HCT116 (cell line): ENCODE measurements around the gene ZNF625. TPM values are rescaled to one million over a fixed set of nuclear protein-coding genes. Genes with fewer than 3 reads are reported as not detected.

ENCODE experiments used
- ATAC-seq: fragments of 200-7000 bp; cut with Tn5 transposase; 2 replicates; pipeline ENCODE4 v1.9.1; 2020; ENCODE audit warnings: mild to moderate bottlenecking, moderate library complexity
- BruUV-seq: library from RNA; stranded (reverse); fragments of 400-500 nt; replicated peaks from 2 replicates; lab custom pipeline; 2021; lab: Mats Ljungman, UMichigan
- CTCF ChIA-PET: fragments of 300-600 bp; sonication (Branson Sonifier 250); formaldehyde crosslinking; loops from one replicate; lab custom pipeline; 2021; ENCODE audit warnings: antibody characterized with exemption; lab: Charles Lee
- POLR2A ChIA-PET: fragments of 300-600, 350-600 bp; sonication (Branson Sonifier 250); formaldehyde crosslinking; loops from one replicate; lab custom pipeline; 2021; ENCODE audit warnings: antibody characterized with exemption; lab: Charles Lee
- RAD21 ChIA-PET, 2 experiments: fragments of 300-600 bp; sonication (Branson Sonifier 250); formaldehyde crosslinking; loops; one replicate each; lab custom pipeline; 2023; ENCODE audit warnings: low total read pairs in 2 of 2; ENCODE audit not compliant: uncharacterized antibody in 2 of 2, unreplicated experiment in 2 of 2, low non-redundant PET in 1 of 2; lab: Charles Lee
- DNase-seq: peaks from one replicate; pipeline ENCODE4 v3.0.0-alpha.2; 2010; ENCODE audit warnings: low read depth, low spot score
- H2AFZ ChIP-seq: fragments of 200-600 bp; shearing (Covaris generic), sonication (generic); 2 replicates; pipeline ENCODE4 v1.6.1; 2017; ENCODE audit warnings: low read depth, mixed run types, mixed read lengths, antibody characterized with exemption, low read length; ENCODE audit not compliant: poor library complexity, severe bottlenecking
- H3K27ac ChIP-seq: 2 replicates; pipeline ENCODE4 v1.5.1; 2012; ENCODE audit warnings: low read depth, low read length
- H3K27me3 ChIP-seq: fragments of 200-600 bp; sonication (generic); 2 replicates; pipeline ENCODE4 v1.6.1; 2016; ENCODE audit warnings: mixed run types, low read length, mixed read lengths; ENCODE audit not compliant: insufficient read depth
- H3K36me3 ChIP-seq, 2 experiments: fragments of 200-500 bp in 1 of 2; fragments of 200-600 bp in 1 of 2; sonication (Bioruptor generic) in 1 of 2; sonication (generic) in 1 of 2; 2 replicates each; pipeline versions ENCODE4 v1.5.1 to v1.6.1; 2014 to 2016; ENCODE audit warnings: low read length in 2 of 2, inconsistent platforms in 1 of 2, mixed read lengths in 1 of 2, mixed run types in 1 of 2; ENCODE audit not compliant: insufficient read depth in 2 of 2, control insufficient read depth in 1 of 2
- H3K4me1 ChIP-seq, 2 experiments: fragments of 200-600 bp in 1 of 2; sonication (generic) in 1 of 2; 2 replicates each; pipeline versions ENCODE4 v1.5.1 to v1.6.1; 2012 to 2017; ENCODE audit warnings: low read length in 2 of 2, inconsistent platforms in 1 of 2, mild to moderate bottlenecking in 1 of 2, mixed read lengths in 1 of 2, mixed run types in 1 of 2, moderate library complexity in 1 of 2; ENCODE audit not compliant: insufficient read depth in 2 of 2, control insufficient read depth in 1 of 2
- H3K4me2 ChIP-seq: fragments of 200-600 bp; sonication (generic); 2 replicates; pipeline ENCODE4 v1.6.1; 2017; ENCODE audit warnings: mixed run types, low read length, mixed read lengths
- H3K4me3 ChIP-seq, 2 experiments: fragments of 200-600 bp in 1 of 2; sonication (generic) in 1 of 2; replicated peaks in 1 of 2; 2 replicates each; pipeline ENCODE4 v1.5.1; 2011 to 2016; ENCODE audit warnings: low read length in 2 of 2, control low read depth in 1 of 2, low read depth in 1 of 2, mild to moderate bottlenecking in 1 of 2, mixed read lengths in 1 of 2, mixed run types in 1 of 2
- H3K79me2 ChIP-seq: fragments of 200-600 bp; sonication (generic); 2 replicates; pipeline ENCODE4 v1.6.1; 2017; ENCODE audit warnings: mild to moderate bottlenecking, mixed run types, low read length, moderate library complexity, mixed read lengths; ENCODE audit not compliant: insufficient read depth
- H3K9ac ChIP-seq: fragments of 200-600 bp; sonication (generic); 2 replicates; pipeline ENCODE4 v1.6.1; 2016; ENCODE audit warnings: low read length, mixed read lengths
- H3K9me2 ChIP-seq: fragments of 200-600 bp; sonication (generic), shearing (Covaris generic); 2 replicates; pipeline ENCODE4 v1.6.1; 2017; ENCODE audit warnings: mixed run types, mild to moderate bottlenecking, moderate library complexity; ENCODE audit not compliant: insufficient read depth
- H3K9me3 ChIP-seq, 2 experiments: fragments of 200-500 bp in 1 of 2; fragments of 200-600 bp in 1 of 2; sonication (Bioruptor generic) in 1 of 2; sonication (generic) in 1 of 2; 2 replicates each; pipeline ENCODE4 v1.6.1; 2014 to 2017; ENCODE audit warnings: low read length in 2 of 2, mixed read lengths in 2 of 2, inconsistent platforms in 1 of 2, low read depth in 1 of 2, mild to moderate bottlenecking in 1 of 2, mixed run types in 1 of 2, moderate library complexity in 1 of 2; ENCODE audit not compliant: control insufficient read depth in 1 of 2, insufficient read depth in 1 of 2
- H4K20me1 ChIP-seq: fragments of 200-600 bp; sonication (generic), shearing (Covaris generic); 2 replicates; pipeline ENCODE4 v1.6.1; 2017; ENCODE audit warnings: mixed run types, mild to moderate bottlenecking, moderate library complexity; ENCODE audit not compliant: insufficient read depth
- CBX3 ChIP-seq: IDR thresholded peaks from 2 replicates; pipeline ENCODE4 v1.6.1; 2012; ENCODE audit warnings: low read depth
- EZH2phosphoT487 ChIP-seq: fragments of 200-600 bp; IDR thresholded peaks from 2 replicates; pipeline ENCODE4 v1.6.1; 2018; ENCODE audit warnings: antibody characterized with exemption, borderline replicate concordance
- FOSL1 ChIP-seq: IDR thresholded peaks from 2 replicates; pipeline ENCODE4 v1.6.1; 2012; ENCODE audit warnings: low read depth
- JUND ChIP-seq: IDR thresholded peaks from 2 replicates; pipeline ENCODE4 v1.6.1; 2012
- POLR2A ChIP-seq: IDR thresholded peaks from 2 replicates; pipeline ENCODE4 v1.7.0; 2011; ENCODE audit warnings: borderline replicate concordance; ENCODE audit not compliant: insufficient read depth, insufficient read length; ENCODE audit errors: extremely low read depth
- SIN3A ChIP-seq: IDR thresholded peaks from 2 replicates; pipeline ENCODE4 v1.6.1; 2012; ENCODE audit warnings: low read depth
- SP1 ChIP-seq: IDR thresholded peaks from 2 replicates; pipeline ENCODE4 v1.6.1; 2012; ENCODE audit warnings: low read depth
- YY1 ChIP-seq: IDR thresholded peaks from 2 replicates; pipeline ENCODE4 v1.6.1; 2011; ENCODE audit warnings: low read length, low read depth, moderate library complexity, mild to moderate bottlenecking; ENCODE audit not compliant: insufficient replicate concordance; ENCODE audit errors: extremely low read depth
- ZFX ChIP-seq: fragments of 450-650 bp; IDR thresholded peaks from 2 replicates; pipeline ENCODE4 v1.6.1; 2017
- ZNF274 ChIP-seq: fragments of 200-500 bp; sonication (Bioruptor generic); IDR thresholded peaks from 2 replicates; pipeline ENCODE4 v1.6.1; 2014; ENCODE audit warnings: mild to moderate bottlenecking, low read depth, low read length, inconsistent platforms
- intact Hi-C: fragments of 100-400 bp; cut with micrococcal nuclease; formaldehyde crosslinking; loops from 2 replicates; pipeline ENCODE4 v1.10.0; 2022
- total RNA-seq: library from RNA; stranded (reverse); gene quantifications from one replicate; pipeline ENCODE4 v1.2.1, GENCODE V29; 2021; ENCODE audit not compliant: unreplicated experiment
- TF ChIP-seq, protein P1 (sequence below): IDR thresholded peaks from 2 replicates; pipeline ENCODE4 v1.6.1; 2012

The ZNF625 gene
- total RNA-seq, 1 experiment from 2014 or later = not detected

GRCh38 chr19:12162882-12163806 is 6.6 kb upstream of the ZNF625 start, which contains the start of gene ZNF136 (continued):
- no peak for TF ChIP-seq ZNF274
- TF ChIP-seq FOSL1 = no peak
- TF ChIP-seq CBX3 = peak; percentile 48
- no peak for TF ChIP-seq POLR2A
- TF ChIP-seq YY1 = no peak
- TF ChIP-seq EZH2phosphoT487 = no peak
- TF ChIP-seq JUND = no peak
- TF ChIP-seq SP1 = peak; percentile 34; the same call in 1 of the 2 replicates
- TF ChIP-seq ZFX = peak; percentile 57; the same call in 1 of the 2 replicates
- TF ChIP-seq, protein P1, sequence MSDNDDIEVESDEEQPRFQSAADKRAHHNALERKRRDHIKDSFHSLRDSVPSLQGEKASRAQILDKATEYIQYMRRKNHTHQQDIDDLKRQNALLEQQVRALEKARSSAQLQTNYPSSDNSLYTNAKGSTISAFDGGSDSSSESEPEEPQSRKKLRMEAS = no peak
- TF ChIP-seq, all 23 proteins: peak for 5

- Histone ChIP-seq H3K79me2 (no peaks in the 10 kb centered on the region; the same call in 1 of the 2 replicates), H3K4me1 (peaks cover 0 to 3% of the 10 kb centered on the region in 2 experiments; a peak in 1 of 4 replicates), H3K4me2 (peak overlapping the region; percentile 79), H3K9ac (no peak overlapping the region; the same call in 1 of the 2 replicates), H3K4me3 (peak overlapping the region; percentile 76 to 80), H3K9me2 (no peaks in the 10 kb centered on the region), H3K27me3 (no peaks in the 10 kb centered on the region), H4K20me1 (no peaks in the 10 kb centered on the region), H3K27ac (peak overlapping the region; percentile 64; the same call in 1 of the 2 replicates), H3K36me3 (no peaks in the 10 kb centered on the region), H2AFZ (peak overlapping the region; percentile 94), H3K9me3 (peaks cover 5 to 13% of the 10 kb centered on the region in 2 experiments; a peak in 2 of 4 replicates)
- ChIA-PET CTCF (no interaction called here), RAD21 (no interaction called here), POLR2A (no interaction called here)
- DNase-seq (no peak), ATAC-seq (no peak)
- TF ChIP-seq SIN3A = no peak
- TF ChIP-seq EZH2phosphoT487 = no peak
- intact Hi-C loops = loop anchor here (5.0 kb wide), 1 partner anchor 130 kb away; the partner anchor contains the start of gene ZNF44
- no TSS peak for BruUV-seq
Observed at GRCh38 chr19:12162513-12162881, 6.0 kb upstream of the ZNF625 start.
